ENCODE data around the gene COL8A2. TPM values are rescaled to one million over a fixed set of nuclear protein-coding genes. Genes with fewer than 3 reads are reported as not detected.

Gene COL8A2
- total RNA-seq, 4 donors from 2014 or later = 2.7 to 6.4 (median 3.7) TPM

DNA sequence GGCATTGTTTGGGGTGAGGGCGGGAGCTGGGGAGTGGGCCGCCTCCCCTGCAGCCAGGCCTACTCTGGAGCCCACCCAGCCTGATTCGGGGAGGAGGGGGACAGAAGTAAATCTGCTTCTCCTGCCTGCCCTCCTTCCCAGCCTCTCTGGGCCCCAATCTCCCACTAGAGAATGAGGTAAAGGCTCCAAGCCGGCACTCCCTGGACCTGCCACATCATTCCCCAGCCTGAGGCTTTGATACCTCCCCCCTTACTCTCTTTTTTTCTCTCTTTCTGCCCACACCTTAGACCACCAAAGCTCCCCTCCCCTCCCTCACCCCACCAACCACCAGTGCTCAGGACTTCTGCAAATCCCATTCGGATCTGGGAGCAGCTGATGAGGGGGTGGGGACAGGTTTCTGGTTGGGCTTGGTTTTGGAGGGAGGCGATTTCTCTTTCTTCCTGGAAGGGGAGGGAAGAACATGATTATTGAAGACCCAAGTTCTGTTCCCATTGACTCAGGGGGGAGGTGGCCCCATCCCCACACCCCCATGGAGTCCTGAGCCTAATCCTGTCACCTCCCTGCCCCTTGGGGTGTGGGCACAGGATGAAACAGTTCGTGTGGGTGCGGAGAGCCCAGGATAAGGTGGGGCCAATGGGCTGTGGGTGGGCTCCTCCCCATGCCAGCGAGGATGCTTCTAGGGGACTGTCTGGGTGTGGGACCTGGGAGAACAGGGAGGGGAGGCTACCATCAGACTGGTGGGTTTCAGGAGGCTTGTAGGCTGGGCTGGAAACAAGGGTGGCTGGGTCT is 32.3 kb upstream of the COL8A2 start:
- TF ChIP-seq, protein P1, sequence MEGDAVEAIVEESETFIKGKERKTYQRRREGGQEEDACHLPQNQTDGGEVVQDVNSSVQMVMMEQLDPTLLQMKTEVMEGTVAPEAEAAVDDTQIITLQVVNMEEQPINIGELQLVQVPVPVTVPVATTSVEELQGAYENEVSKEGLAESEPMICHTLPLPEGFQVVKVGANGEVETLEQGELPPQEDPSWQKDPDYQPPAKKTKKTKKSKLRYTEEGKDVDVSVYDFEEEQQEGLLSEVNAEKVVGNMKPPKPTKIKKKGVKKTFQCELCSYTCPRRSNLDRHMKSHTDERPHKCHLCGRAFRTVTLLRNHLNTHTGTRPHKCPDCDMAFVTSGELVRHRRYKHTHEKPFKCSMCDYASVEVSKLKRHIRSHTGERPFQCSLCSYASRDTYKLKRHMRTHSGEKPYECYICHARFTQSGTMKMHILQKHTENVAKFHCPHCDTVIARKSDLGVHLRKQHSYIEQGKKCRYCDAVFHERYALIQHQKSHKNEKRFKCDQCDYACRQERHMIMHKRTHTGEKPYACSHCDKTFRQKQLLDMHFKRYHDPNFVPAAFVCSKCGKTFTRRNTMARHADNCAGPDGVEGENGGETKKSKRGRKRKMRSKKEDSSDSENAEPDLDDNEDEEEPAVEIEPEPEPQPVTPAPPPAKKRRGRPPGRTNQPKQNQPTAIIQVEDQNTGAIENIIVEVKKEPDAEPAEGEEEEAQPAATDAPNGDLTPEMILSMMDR (IDR thresholded peaks at IDR 0.05) = no peak
- ATAC-seq (ENCODE audit: low FRiP score) (no peak), DNase-seq (ENCODE audit: low spot score) (no peak)

DNA sequence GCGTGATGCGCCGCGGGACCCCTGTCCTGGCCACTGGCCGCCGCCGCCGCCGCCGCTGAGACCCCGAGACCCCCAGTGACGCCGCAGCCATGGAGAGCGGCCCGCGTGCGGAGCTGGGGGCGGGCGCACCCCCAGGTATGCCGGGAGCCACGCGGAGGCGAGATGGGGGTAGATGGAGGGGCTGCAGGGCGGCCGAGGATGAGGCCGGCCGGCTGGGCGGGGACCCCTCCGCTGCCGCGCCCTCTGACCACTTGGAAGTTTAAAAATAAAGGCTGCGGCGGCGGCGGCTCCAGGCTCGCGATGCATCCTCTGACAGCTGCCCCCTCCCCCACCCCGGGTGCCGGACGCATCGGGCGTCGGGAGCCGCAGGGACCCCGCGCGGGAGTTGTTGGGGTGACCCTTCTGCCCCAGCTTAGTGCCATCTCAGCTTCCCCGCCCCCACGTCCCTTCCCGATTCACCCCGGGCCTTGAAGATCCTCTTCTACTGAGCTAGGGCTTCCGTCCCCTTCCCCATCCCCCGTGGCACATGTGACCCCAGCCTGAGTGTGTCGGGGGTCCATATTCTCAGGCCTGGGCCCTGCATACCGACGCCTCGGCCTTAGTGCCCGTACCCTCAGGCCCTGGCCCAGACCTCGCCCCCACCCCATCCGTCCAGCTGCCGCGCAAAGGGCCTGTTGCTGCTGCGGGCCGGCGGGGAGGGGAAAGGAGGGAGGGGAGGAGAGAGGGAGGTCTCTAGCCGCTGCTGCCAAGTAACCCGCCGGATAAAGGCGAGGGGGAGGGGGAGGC is 31.5 kb upstream of the COL8A2 start:
- TF ChIP-seq, protein P1 (IDR thresholded peaks at IDR 0.05) = no peak
- DNase-seq (ENCODE audit: low spot score) (peak; percentile 52), ATAC-seq (ENCODE audit: low FRiP score) (peak; percentile 30)

DNA sequence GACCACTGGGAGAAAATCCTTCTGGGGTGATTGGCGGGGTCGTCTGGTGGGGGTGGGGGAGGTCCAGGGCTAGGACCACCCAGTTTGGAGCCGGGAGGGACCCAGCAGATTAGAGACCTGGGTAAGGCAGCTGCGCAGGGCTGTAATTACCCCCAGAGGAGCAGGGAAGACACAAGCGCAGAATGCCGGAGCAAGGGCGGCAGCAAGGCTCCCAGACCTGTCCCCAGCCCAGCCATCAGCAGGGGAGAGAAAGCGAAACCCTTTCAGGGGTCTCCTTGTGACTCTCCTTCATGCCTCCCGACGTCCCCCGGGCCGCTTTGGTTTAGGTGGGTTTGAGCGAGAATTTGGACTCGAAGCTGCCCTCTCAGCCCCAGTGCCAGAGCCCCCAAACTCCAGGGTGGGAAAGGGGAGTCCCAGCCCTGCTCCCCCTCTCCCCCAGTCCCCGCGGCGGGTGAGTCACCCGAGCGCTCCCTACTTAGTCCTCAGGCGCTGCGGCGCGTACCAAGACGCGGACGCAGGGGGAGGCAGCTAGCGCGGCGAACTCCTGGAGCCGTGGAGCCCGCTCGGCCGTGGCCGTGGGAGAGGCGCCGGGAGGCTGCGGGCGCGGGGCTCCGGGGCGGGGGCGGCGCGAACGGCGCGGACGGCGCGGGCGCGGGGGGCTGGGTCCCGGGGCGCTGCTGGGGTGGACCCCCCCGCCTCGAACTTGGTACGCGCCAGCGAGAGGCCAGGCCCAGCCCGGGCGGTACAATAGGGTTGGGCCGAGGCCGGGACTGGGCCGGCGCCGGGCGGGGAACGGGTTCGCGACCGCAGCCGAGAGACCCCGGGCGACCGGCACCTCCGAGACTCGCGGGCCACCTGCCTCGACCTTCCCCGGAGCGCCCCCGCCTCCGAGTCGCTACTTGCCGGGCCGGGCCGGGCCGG is 30.6 kb upstream of the COL8A2 start, which contains the start of gene MAP7D1:
TSS of gene MAP7D1 (plus strand) at position 753 of the 921 bp plus-strand sequence. CDS start 258 bp downstream, outside the sequence.
- TF ChIP-seq, protein P1 (IDR thresholded peaks at IDR 0.05) = no peak
- ATAC-seq (ENCODE audit: low FRiP score) = peak; percentile 88
- DNase-seq (ENCODE audit: low spot score) = peak; percentile 67

DNA sequence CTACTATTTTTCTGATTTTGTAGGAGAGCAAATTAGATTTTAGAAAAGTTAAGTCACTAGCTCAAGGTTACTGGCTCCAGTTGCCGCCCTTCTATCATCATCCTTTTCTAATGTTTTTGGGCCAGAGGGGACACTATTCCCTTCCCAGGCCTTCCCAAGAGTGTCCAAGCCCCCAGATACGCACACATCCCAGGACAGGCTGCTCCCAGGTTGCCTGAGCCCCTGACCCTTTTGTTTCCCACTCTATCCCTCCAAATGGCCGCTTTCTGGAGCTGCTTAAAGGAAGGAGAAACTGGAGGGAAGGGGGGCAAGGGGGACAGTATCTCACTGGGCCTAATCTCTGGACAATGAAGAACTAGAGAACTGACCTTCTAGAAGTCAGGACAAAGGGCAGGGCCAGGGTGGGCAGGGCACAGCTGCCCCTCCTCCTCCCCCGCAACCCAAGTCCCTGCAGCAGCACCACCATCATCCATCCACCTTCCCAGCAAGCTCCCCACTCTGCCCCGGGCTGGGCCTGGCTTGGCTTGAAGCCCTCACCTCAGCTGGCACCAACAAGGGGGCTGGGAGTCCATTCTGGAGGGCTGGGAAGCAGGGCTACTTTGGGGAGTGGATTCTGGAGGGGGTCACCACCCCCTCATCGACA is 29.9 kb upstream of the COL8A2 start:
- TF ChIP-seq, protein P1 (IDR thresholded peaks at IDR 0.05) = no peak
- ATAC-seq (ENCODE audit: low FRiP score) (no peak), DNase-seq (ENCODE audit: low spot score) (no peak)

DNA sequence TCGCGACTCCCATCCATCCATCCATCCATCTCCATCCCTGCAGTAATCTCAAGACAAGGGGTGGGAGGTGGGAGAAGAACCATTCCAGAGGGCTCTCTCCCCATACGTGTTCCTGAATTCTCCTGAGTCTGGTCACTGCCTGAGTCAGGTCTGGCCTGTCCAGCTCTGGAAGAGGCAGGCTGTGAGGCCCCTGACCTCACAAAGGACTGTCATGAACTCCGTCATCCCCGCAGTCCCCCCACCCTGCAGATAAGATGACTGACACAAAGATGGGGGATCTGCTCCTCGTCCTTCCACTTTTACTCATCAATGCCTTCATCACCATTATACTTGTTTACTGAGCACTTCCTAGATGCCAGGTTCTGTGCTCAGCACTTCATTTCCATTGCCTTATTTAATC is 29.3 kb upstream of the COL8A2 start:
- no peak for ATAC-seq (ENCODE audit: low FRiP score)
- TF ChIP-seq, protein P1 (IDR thresholded peaks at IDR 0.05) = no peak
- no peak for DNase-seq (ENCODE audit: low spot score)

DNA sequence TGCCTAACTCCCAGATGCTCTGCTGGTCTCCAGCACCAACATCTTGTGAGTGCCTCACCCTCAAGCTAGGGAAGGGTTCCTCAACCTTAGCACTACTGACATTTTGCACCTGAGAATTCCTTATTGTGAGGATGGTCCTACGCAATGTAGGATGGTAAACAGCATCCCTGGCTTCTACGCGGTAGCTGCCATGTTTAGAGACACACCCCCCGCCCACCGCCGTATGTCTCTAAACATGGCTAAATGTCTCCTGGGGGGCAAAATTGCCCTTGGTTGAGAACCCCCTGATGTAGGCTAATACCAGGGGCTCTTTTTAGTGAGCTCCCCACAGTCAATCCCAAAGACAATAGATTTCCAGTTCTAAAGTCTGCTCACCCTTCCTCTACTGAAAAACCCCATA is 28.5 kb upstream of the COL8A2 start:
- TF ChIP-seq, protein P1 (IDR thresholded peaks at IDR 0.05) = no peak
- DNase-seq (ENCODE audit: low spot score) (no peak), ATAC-seq (ENCODE audit: low FRiP score) (no peak)

All from omental fat pad (tissue), 4 donors.